SK-N-SH treated with all-trans-retinoic acid at 6 μM for 48 hours (cell line): ENCODE measurements around the gene GMCL2.

ENCODE experiments used
- ARNTL ChIP-seq: fragments of 450-650 bp; formaldehyde crosslinking; IDR thresholded peaks from 2 replicates; pipeline ENCODE4 v1.5.0; 2020; ENCODE audit warnings: low read depth, mild to moderate bottlenecking, moderate library complexity, borderline replicate concordance
- BACH2 ChIP-seq: fragments of 250-450 bp; sonication (Bioruptor Pico); IDR thresholded peaks from 2 replicates; pipeline ENCODE4 v1.9.0; 2021; ENCODE audit warnings: mild to moderate bottlenecking, borderline replicate concordance
- CSDC2 ChIP-seq: fragments of 250-450 bp; sonication (Bioruptor Pico); IDR thresholded peaks from 2 replicates; pipeline ENCODE4 v1.5.0; 2020; ENCODE audit warnings: mild to moderate bottlenecking, moderate library complexity
- ISL1 ChIP-seq: fragments of 250-450 bp; sonication (Bioruptor Pico); IDR thresholded peaks from 2 replicates; pipeline ENCODE4 v2.1.2; 2022; ENCODE audit warnings: mild to moderate bottlenecking, moderate library complexity
- OSR1 ChIP-seq: fragments of 250-450 bp; sonication (Bioruptor Pico); IDR thresholded peaks from 2 replicates; pipeline ENCODE4 v1.8.0; 2022; ENCODE audit warnings: moderate library complexity, mild to moderate bottlenecking, inconsistent platforms
- TCF4 ChIP-seq: fragments of 250-450 bp; sonication (Bioruptor Pico); IDR thresholded peaks from 2 replicates; pipeline ENCODE4 v1.8.0; 2021; ENCODE audit warnings: mild to moderate bottlenecking, moderate library complexity, borderline replicate concordance
- ZFP3 ChIP-seq: fragments of 250-450 bp; sonication (Bioruptor Pico); IDR thresholded peaks from 2 replicates; pipeline ENCODE4 v1.5.0; 2020; ENCODE audit warnings: mild to moderate bottlenecking, moderate library complexity
- ZFP30 ChIP-seq: fragments of 450-650 bp; formaldehyde crosslinking; IDR thresholded peaks from 2 replicates; pipeline ENCODE4 v1.5.0; 2022; ENCODE audit warnings: mild to moderate bottlenecking, moderate library complexity
- ZNF70 ChIP-seq: fragments of 450-650 bp; formaldehyde crosslinking; IDR thresholded peaks from 2 replicates; pipeline ENCODE4 v1.5.0; 2020; ENCODE audit warnings: mild to moderate bottlenecking, moderate library complexity
- TF ChIP-seq, protein P1 (sequence below): fragments of 250-450 bp; sonication (Bioruptor Pico); IDR thresholded peaks from 2 replicates; pipeline ENCODE4 v1.5.1; 2020; ENCODE audit warnings: low read depth, mild to moderate bottlenecking, moderate library complexity
- TF ChIP-seq, protein P2 (sequence below): fragments of 250-450 bp; sonication (Bioruptor Pico); IDR thresholded peaks from 2 replicates; pipeline ENCODE4 v1.8.0; 2020; ENCODE audit warnings: mild to moderate bottlenecking, moderate library complexity, borderline replicate concordance
- TF ChIP-seq, protein P3 (sequence below): fragments of 250-450 bp; sonication (Bioruptor Pico); IDR thresholded peaks from 2 replicates; pipeline ENCODE4 v1.8.0; 2021; ENCODE audit warnings: low read depth, mild to moderate bottlenecking, moderate library complexity, borderline replicate concordance
- TF ChIP-seq, protein P4 (sequence below): fragments of 250-450 bp; sonication (Bioruptor Pico); IDR thresholded peaks from 2 replicates; pipeline ENCODE4 v1.5.0; 2020; ENCODE audit warnings: mild to moderate bottlenecking, moderate library complexity

DNA sequence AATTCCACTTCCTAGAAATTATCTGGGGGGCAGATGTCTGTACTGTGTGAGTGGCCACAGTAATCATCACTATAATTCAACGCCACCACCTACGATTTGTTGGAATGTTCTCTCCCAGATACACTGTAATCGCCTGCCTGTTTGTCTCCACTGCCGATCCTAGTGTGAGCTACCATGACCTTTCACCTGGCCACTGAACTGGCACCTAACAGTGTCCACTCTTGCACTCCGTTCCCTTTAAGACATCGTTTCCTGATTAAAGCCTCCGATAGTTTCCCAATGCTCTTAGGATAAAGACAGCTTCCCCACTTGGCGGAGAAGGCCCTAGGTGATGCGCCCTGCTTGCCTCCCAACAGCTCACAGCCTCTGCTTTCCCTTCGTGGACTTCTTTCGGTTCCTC is 41.4 kb upstream of the GMCL2 start:
- TF ChIP-seq, protein P1, sequence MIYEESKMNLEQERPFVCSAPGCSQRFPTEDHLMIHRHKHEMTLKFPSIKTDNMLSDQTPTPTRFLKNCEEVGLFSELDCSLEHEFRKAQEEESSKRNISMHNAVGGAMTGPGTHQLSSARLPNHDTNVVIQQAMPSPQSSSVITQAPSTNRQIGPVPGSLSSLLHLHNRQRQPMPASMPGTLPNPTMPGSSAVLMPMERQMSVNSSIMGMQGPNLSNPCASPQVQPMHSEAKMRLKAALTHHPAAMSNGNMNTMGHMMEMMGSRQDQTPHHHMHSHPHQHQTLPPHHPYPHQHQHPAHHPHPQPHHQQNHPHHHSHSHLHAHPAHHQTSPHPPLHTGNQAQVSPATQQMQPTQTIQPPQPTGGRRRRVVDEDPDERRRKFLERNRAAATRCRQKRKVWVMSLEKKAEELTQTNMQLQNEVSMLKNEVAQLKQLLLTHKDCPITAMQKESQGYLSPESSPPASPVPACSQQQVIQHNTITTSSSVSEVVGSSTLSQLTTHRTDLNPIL (CRISPR knock-in tag) = no peak
- TF ChIP-seq ZFP30 (CRISPR knock-in tag) = no peak
- TF ChIP-seq ARNTL (CRISPR knock-in tag) = no peak
- TF ChIP-seq, protein P2, sequence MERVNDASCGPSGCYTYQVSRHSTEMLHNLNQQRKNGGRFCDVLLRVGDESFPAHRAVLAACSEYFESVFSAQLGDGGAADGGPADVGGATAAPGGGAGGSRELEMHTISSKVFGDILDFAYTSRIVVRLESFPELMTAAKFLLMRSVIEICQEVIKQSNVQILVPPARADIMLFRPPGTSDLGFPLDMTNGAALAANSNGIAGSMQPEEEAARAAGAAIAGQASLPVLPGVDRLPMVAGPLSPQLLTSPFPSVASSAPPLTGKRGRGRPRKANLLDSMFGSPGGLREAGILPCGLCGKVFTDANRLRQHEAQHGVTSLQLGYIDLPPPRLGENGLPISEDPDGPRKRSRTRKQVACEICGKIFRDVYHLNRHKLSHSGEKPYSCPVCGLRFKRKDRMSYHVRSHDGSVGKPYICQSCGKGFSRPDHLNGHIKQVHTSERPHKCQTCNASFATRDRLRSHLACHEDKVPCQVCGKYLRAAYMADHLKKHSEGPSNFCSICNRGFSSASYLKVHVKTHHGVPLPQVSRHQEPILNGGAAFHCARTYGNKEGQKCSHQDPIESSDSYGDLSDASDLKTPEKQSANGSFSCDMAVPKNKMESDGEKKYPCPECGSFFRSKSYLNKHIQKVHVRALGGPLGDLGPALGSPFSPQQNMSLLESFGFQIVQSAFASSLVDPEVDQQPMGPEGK (CRISPR knock-in tag) = no peak
- TF ChIP-seq CSDC2 (CRISPR knock-in tag) = no peak
- no peak for TF ChIP-seq ISL1 (CRISPR knock-in tag)
- TF ChIP-seq ZNF70 (CRISPR knock-in tag) = no peak
- no peak for TF ChIP-seq OSR1 (CRISPR knock-in tag)
- no peak for TF ChIP-seq BACH2 (CRISPR knock-in tag)
- no peak for TF ChIP-seq TCF4
- TF ChIP-seq, protein P3, sequence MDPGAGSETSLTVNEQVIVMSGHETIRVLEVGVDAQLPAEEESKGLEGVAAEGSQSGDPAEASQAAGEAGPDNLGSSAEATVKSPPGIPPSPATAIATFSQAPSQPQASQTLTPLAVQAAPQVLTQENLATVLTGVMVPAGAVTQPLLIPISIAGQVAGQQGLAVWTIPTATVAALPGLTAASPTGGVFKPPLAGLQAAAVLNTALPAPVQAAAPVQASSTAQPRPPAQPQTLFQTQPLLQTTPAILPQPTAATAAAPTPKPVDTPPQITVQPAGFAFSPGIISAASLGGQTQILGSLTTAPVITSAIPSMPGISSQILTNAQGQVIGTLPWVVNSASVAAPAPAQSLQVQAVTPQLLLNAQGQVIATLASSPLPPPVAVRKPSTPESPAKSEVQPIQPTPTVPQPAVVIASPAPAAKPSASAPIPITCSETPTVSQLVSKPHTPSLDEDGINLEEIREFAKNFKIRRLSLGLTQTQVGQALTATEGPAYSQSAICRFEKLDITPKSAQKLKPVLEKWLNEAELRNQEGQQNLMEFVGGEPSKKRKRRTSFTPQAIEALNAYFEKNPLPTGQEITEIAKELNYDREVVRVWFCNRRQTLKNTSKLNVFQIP (CRISPR knock-in tag) = no peak
- TF ChIP-seq, protein P4, sequence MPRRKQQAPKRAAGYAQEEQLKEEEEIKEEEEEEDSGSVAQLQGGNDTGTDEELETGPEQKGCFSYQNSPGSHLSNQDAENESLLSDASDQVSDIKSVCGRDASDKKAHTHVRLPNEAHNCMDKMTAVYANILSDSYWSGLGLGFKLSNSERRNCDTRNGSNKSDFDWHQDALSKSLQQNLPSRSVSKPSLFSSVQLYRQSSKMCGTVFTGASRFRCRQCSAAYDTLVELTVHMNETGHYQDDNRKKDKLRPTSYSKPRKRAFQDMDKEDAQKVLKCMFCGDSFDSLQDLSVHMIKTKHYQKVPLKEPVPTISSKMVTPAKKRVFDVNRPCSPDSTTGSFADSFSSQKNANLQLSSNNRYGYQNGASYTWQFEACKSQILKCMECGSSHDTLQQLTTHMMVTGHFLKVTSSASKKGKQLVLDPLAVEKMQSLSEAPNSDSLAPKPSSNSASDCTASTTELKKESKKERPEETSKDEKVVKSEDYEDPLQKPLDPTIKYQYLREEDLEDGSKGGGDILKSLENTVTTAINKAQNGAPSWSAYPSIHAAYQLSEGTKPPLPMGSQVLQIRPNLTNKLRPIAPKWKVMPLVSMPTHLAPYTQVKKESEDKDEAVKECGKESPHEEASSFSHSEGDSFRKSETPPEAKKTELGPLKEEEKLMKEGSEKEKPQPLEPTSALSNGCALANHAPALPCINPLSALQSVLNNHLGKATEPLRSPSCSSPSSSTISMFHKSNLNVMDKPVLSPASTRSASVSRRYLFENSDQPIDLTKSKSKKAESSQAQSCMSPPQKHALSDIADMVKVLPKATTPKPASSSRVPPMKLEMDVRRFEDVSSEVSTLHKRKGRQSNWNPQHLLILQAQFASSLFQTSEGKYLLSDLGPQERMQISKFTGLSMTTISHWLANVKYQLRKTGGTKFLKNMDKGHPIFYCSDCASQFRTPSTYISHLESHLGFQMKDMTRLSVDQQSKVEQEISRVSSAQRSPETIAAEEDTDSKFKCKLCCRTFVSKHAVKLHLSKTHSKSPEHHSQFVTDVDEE (CRISPR knock-in tag) = no peak
- no peak for TF ChIP-seq ZFP3 (CRISPR knock-in tag)
